GM18502 (cell line): Measurements from ENCODE around the gene CECR2.
"Not testable (repeated sequence)": the region's sequence is repeated elsewhere in the genome, so short reads cannot be mapped to it uniquely, and the experiment has no call there.

ENCODE experiments used
- ATAC-seq: cut with Tn5 transposase; IDR thresholded peaks from one replicate; pipeline ENCODE4 v1.9.1; 2021; ENCODE audit warnings: mild to moderate bottlenecking; ENCODE audit not compliant: unreplicated experiment, poor library complexity

Gene CECR2

DNA sequence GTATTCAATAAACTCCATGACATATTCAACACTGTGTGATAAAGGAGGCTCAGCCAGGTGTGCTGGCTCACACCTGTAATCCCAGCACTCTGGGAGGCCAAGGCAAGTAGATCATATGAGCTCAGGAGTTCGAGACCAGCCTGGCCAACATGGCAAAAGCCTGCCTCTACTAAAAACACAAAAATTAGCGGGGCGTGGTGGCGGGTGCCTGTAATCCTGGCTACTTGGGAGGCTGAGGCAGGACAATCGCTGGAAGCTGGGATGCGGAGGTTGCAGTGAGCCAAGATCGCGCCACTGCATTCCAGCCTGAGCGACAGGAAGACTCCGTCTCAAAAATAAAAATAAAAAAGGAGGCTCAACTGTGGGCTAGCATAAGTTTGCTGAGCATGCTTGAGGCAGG lies 189.9 kb downstream of the CECR2 start:
- ATAC-seq = no peak

DNA sequence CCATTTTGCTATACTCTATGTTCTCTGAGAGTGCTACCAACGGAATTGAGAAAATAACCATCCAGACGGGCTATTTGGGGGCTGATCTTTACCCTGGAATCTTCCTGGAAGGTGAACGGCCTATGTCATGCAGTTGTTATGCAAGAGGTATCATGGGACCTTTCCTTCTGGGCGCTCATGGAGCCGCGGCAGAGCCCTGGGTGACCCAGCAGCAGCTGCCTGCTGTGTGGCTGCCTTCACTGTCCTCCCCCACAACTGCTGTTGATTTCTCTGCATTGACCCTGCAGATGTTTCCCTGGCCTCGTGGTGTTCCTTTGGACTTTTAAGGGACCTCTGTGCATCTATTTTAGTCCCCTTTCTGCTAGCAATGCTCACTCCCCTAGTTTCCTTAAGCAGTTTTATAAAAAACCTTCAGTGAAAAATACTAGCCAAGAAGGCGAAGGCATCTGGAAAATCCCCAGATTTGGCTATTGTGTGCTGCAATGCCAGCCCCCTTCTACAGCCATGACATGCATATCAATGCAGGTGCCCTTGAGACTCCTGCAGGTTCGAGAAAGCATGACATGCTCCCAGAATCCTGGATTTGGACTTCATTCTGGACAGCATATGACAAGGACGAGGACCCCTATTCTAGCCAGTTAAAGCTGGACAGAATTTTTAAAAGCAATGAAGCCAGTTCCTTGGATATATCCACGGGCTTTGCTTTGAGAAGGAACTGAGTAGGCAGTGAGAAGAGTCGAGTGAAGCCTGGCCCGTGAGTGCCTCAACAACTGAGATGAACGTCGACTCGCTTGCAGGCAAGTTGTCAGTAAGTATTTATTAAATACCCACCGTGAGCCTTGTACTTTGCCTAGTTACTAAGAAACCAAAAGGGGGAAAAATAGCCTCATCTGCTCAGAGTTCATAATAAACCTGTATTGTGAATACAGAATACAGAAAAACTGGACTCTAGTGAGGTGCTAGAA lies 193.9 kb downstream of the CECR2 start, which contains the start of gene SLC25A18:
Gene SLC25A18 (plus strand): TSS at position 593 of the 965 bp plus-strand sequence. CDS start 16,447 bp downstream, outside the sequence.
- no peak for ATAC-seq

DNA sequence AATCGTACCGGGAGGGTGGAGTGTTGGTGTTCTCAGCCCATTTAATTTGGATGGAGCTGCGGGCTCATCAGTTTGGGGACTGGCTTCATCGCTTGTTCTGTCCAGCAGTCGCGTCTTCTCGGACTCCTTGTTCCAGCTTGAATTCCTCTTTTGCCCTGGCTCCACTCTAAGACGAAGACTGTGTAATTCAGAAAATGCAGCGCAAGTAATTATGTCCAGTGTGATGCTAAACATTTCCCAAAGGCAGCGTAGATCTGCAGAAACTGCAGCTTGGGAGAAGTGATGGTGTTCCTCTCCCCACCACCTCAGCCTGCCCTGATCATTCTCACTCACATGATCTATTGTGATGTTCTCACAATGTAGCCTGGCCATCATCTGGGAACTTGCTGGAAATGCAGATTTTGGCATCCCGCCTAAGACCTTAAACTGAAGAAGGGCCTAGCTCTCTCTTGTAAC lies 194.7 kb downstream of the CECR2 start:
- no peak for ATAC-seq

DNA sequence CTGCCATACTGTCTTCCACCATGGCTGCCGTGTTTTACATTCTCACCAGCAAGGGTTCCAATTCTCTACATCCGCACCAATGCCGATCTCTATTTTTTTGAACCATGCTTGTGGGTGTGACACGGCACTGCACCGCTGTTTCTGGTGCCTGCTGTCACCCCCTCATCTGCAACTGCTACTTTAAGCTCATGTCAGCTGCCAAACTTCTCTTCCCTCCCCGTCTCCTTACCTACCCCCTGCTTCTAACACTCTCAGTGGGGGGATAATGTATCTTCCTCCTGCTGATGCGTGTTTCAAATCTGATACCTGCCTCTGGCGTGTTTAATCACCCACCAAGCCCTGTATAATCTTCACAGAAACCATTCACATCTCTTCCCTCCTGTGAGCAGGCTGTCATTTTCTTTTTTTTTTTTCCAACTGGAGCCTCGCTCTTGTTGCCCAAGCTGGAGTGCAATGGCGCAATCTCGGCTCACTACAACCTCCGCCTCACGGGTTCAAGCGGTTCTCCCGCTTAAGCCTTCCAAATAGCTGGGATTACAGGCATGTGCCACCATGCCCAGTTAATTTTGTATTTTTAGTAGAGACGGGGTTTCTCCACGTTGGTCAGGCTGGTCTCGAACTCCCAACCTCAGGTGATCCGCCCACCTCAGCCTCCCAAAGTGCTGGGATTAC lies 196.9 kb downstream of the CECR2 start:
- ATAC-seq = not testable (repeated sequence)

DNA sequence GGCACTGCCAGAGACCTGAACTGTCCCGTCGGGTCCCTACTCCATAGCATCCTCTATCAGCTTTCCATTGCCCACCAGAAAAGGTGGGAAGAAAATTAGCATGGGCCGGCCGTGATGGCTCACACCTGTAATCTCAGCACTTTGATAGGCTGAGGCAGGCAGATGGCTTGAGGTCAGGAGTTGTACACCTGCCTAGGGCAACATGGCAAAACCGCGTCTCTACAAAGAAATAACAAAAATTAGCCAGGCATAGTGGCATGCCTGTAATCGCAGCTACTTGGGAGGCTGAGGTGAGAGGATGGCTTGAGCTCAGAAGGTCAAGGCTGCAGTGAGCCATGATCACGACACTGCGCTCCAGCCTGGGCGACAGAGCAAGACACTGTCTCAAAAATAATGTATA lies 197.5 kb downstream of the CECR2 start:
- no peak for ATAC-seq

DNA sequence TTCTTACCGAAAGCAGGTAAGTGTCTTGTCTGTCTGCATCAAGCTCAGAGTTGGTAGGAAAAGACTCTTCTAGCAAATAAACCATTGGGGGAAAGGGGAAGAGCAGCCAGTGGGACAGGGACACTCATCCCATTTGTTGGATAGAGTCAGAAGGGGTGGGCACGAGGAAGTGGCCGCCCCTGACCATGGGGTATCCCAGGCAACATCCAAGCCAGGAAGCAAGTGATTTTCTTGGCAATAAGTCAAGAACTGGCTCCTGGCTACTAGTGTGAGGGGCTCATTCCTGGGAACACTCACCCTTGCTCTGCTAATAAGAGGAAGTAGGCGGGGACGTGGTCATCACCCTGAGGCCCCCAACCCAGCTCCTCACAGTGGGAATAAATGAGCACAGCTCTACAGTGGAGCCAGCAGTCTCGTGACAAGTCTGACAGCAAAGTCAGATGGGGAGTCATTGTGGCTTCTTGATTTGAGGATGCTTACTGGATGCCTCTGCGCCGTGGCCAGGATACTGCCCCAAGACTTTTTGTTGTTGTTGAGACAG lies 200.8 kb downstream of the CECR2 start:
- ATAC-seq = no peak

DNA sequence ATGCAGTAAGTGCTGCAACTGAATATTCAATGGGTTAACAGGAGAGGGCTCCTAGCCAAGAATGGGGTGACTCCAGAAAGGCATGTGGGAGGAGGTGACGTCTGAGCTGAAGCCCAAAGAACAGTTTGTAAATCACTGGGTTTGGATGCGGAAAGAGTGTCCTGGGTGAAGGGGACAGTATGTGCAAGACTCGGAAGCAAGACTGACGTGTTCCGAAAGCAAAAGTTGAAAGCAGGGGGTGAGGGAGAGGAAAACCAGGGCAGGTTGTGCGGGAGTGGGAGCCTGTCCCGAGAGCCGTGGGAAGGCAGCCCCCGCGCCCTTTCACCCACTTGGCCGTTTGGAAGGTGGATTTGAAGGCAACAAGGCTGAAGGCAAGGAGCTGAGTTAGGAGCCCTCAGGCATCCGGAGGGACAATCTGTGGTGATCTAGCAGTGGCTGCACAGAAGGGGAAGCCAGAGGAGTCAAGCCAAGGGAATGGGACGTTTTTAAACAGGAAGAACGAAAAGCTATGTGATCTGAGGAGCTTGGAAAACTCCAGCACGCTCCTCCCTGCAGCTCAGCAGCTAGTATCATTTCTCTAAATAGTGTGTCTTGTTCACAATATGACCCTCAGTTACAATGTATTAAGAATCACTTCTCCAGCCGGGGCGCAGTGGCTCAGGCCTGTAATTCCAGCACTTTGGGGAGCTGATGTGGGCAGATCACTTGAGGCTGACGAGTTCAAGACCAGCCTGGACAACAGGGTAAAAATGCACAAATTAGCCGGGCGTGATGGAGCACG lies 201.8 kb downstream of the CECR2 start:
- ATAC-seq = no peak

DNA sequence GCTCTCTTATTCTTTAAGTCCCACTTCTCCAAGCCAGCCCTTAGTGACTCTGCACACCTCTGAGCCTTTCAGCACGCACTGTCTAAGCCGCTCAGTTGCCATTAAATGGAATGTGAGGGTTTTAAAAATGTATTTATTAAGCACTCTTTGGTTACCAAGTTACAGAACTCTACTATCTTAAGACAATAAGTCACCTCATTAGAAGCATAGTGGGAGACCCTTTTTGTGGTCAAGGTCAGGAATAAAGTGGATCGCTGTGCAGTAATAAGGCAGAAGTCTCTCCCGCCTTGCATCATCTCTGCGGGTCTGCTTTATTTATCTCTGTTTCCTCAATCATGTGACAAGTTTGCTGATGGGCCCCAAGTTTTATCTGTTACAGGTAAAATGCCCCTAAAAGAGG lies 205.9 kb downstream of the CECR2 start:
- no peak for ATAC-seq

DNA sequence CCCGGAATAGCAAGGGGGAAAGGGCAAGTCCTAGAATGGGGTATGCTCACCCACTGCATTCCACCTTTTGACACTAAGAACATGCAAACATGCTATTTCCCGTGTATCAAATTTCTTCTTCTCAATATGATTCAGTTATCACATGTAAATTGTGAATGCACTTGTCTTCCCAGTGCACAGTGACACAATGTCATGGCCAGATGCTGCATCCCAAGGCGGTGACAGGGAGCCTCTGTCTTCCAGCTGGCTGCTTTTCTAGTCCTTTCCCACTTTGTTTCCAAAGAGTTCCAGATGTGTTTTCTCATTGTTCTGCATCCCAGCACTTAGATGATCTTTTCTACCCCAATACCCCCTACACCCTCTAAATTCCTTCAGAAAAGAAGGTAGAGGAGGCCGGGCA lies 206.4 kb downstream of the CECR2 start:
- ATAC-seq = no peak

DNA sequence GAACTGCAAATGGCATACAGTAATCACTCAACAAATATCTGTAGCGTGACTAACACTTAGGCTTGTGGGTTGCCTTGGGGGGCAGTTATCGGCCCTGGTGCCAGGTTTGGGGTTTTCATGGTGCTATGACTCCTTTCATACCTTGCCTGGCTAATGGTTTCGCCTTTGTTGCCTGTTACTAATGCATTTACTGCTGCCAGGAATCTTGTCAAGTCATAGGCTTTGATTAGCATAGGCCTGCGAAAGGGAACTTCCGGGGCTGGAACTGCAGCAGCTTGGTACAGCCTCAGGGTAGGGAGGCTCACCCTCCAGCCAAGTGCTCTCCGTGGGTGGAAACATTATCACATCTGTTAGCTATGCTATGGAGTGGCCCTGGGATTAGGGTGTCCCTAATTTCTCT lies 207.2 kb downstream of the CECR2 start:
- no peak for ATAC-seq

DNA sequence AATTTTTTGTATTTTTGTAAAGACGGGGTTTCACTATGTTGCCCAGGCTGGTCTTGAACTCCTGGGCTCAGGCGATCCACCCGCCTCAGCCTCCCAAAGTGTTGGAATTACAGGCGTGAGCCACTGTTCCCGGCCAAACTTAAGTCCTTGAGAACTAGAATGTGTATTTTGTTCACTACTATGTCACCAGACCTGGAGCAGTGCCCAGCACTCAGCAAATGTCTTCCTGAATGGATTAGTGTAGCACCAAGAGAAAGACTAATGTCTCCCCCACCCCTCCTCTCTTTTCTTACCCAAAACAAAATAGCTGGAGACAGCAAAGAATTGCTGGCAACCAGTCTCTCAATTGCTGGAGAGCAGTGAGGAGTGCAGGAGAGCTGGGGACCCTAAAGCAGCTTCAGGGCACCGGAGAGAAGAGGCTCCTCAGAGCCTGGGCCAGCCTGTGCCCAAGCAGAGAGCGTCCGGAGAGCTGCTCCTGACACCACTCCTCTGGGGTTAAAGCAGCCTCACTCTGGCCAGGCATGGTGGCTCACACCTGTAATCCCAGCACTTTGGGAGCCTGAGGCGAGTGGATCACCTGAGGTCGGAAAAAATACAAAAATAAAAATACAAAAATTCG lies 209.0 kb downstream of the CECR2 start:
- ATAC-seq = no peak

DNA sequence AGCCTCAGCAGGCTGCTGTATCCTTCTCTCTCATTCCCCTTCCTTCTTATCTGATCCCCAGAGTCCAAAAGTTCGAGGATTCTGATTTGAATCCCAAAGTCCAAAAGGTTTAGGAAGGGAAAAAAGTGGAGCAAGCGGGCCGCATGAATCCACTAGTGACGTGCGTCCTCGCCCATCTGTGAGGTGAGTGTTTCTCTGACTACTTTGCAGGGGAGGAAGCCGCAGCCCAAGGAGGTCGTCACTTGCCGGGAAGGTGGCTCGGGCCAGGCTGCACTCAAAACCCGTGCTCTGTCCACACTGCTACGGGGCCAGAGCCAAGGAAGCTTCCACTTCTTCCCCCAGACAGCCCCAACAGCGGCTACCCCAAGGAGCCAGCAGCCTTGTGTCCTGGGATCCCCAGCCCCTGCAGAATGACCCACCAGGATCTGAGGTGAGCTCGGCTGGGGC lies 210.3 kb downstream of the CECR2 start:
- ATAC-seq = no peak

DNA sequence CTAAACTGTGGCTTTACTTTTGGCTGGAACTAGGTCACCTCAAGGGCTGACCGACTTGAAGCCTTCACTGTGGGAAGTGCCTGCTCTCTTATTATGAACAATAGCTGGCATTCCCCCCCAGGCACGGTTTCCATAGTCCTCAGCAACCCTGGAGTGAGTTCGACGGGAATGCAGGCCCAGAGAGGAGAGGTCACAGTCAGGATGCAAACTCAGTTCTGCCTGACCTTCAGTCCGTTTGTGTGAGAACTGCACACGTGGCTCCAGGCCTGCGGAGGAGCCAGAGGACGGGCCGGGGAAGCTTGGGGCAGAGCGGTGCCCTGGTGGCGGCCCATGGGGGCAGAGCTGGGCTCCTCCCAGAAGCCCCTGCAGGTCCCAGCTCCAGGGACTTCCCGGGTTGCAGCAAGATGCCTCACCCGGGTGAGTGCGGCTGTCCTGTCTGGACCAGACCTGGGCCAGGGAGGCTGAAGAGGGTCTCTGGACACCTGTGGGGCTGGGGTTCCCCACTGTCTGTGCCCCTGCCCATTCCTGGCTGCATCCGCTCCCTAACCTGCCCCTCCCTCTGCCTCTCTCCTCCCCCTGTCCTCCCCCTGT lies 211.3 kb downstream of the CECR2 start:
- ATAC-seq = no peak

DNA sequence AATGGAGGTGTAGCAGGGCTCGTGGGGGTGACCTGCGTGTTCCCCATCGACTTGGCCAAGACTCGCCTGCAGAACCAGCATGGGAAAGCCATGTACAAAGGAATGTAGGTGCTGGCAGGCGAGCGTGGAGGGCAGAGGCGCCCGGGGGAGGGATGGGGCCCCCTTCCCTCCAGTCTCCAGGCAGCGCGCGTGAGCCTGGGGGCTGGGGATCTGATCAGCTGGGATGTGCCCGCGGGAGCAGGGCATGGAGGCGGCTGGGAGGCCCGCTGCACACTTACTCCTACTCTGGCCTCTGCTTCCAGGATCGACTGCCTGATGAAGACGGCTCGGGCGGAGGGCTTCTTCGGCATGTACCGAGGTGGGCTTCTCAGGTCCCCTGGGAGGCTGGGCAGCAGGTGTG lies 211.8 kb downstream of the CECR2 start:
- ATAC-seq = no peak

DNA sequence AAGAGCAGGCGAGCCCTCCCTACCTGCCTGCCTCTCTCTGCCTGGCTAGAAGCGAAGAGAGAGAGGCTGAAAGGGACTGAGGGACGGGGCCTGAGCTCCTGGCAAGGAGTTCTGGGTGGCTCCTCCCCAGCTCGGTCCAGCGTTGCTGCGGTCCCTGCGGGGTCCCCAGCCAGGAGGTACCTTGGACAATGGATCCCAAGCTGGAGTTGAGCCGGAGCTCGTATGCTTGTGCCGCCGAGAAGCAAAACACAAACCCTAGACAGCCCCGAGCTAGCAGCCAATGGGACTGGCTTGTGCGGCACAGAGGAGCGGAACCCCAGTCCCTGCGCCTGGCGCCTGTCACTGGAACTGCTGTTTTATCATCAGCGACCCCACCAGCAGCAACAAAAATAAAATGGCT lies 212.4 kb downstream of the CECR2 start:
- no peak for ATAC-seq

DNA sequence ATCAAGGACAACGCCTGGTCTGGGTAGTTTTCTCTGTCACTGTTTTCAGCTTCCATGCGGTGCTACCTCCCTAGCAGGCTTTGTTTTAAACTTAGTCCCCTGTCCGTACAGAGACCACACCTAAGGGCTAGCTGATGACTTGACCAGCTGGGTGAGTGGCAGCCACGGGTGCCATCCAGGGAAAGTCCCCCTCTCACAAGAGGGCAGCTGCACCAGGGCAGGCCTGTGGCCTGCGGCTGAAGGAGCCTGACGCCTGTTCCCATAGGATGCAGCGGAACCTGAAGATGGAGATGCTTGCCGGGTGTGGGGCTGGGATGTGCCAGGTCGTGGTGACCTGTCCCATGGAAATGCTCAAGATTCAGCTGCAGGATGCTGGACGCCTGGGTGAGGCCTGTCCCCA lies 213.9 kb downstream of the CECR2 start:
- ATAC-seq = no peak

DNA sequence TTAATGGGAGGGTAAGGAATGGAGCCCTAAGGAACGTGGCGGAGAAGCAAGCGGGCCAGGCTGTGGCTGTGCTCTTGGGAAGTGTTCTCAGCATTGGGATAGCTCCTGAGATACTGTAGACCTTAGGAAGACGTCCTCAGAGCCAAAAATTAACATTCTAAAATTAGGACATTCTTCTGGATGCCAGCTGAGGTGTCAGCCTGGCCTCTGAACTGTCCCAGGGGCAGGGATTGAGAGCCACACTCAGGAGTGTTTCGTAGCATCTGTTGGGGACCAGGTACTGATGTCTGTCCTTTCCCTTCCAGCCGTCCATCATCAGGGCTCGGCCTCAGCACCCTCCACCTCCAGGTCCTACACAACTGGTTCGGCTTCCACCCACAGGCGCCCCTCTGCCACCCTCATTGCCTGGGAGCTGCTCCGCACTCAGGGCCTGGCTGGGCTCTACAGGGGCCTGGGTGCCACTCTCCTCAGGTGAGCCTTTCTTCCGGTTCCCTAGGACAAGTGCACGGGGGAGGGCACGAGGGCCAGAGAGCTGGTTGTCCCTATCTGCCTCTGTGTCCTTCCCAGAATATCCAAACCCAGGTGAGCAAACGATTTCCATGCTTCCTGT lies 217.7 kb downstream of the CECR2 start:
- ATAC-seq = no peak

DNA sequence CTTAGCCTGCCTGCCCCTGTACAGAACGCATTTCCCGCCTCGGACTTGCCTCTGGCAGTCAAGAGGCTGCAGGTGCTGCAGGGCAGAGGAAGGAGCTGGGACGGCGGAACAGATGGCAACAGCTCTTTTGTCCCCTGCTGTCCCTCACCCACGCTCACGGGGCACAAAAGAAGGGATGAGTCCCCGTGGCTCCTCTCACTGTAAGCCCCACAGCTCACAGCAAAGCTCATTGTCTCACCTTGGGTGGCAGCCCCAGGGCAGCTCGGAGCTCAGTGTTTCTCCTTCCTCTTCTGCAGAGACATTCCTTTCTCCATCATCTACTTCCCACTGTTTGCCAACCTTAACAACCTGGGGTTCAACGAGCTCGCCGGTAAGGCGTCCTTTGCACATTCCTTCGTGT lies 218.4 kb downstream of the CECR2 start:
- ATAC-seq = no peak

DNA sequence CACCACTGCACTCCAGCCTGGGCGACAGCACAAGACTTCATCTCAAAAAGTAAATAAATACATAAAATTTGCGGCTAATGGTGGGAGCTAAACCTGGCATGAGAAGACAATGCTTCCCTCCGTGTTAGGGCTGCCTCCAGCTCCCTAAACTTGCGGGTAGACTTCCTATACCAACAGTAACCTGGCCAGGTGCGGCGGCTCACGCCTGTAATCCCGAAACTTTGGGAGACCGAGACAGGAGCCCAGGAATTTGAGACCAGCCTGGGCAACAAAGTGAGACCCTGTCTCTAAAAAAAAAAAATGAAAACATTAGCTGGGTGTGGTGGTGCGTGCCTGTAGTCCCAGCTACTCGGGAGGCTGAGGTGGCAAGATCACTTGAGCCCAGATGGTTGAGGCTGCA lies 219.3 kb downstream of the CECR2 start:
- ATAC-seq = no peak
